Gastroesophageal sphincter (tissue), 4 donors: ENCODE data around the gene FRMPD4. TPM values are rescaled to one million over a fixed set of nuclear protein-coding genes. Genes with fewer than 3 reads are reported as not detected.

ENCODE experiments used
- ATAC-seq: fragments of 150-250 bp; one replicate; pipeline ENCODE4 v1.9.1; 2016; ENCODE audit warnings: mild to moderate bottlenecking, moderate library complexity
- H3K27ac ChIP-seq, 4 donors: fragments of 200-600 bp; sonication (generic) in 3 of 4; 1 replicate in 3 of 4; 2 replicates in 1 of 4; pipeline ENCODE4 v1.5.1; 2016 to 2019
- H3K27me3 ChIP-seq: fragments of 200-600 bp; sonication (generic); one replicate; pipeline ENCODE4 v1.5.1; 2019
- H3K36me3 ChIP-seq, 2 donors: fragments of 200-600 bp; sonication (generic); one replicate each; pipeline ENCODE4 v1.5.1; 2019; ENCODE audit warnings: control low read depth in 1 of 2
- H3K4me1 ChIP-seq, 3 donors: fragments of 200-600 bp; sonication (generic); 1 replicate in 2 of 3; 2 replicates in 1 of 3; pipeline ENCODE4 v1.5.1; 2016 to 2019; ENCODE audit warnings: control low read depth in 2 of 3
- H3K4me3 ChIP-seq, 2 donors: fragments of 200-600 bp; sonication (generic); one replicate each; pipeline ENCODE4 v1.5.1; 2019; ENCODE audit warnings: mild to moderate bottlenecking in 1 of 2, moderate library complexity in 1 of 2
- H3K9me3 ChIP-seq, 3 donors: fragments of 200-600 bp; sonication (generic); one replicate each; pipeline ENCODE4 v1.5.1; 2017 to 2019; ENCODE audit warnings: control low read depth in 2 of 3
- EP300 ChIP-seq: sonication (generic); formaldehyde crosslinking; IDR thresholded peaks from one replicate; pipeline ENCODE4 v1.6.1; 2017; ENCODE audit warnings: antibody characterized with exemption, mild to moderate bottlenecking
- POLR2A ChIP-seq, 2 donors: fragments of 450-650 bp; IDR thresholded peaks; one replicate each; pipeline ENCODE4 v1.6.1; 2017; ENCODE audit warnings: antibody characterized with exemption in 2 of 2, mild to moderate bottlenecking in 2 of 2, moderate library complexity in 1 of 2
- POLR2AphosphoS5 ChIP-seq: sonication (generic); formaldehyde crosslinking; IDR thresholded peaks from one replicate; pipeline ENCODE4 v1.6.1; 2017; ENCODE audit warnings: antibody characterized with exemption
- WGBS, 2 donors: methylation state at CpG; one replicate each; pipeline ENCODE4 v1.1.5; 2018; ENCODE audit warnings: low coverage in 1 of 2; 5-methylcytosine and 5-hydroxymethylcytosine counted together
- total RNA-seq, 4 donors: library from RNA; depleted of rRNA; stranded (reverse); fragments of >200 nt; gene quantifications; one replicate each; pipeline ENCODE4 v1.1.0, GENCODE V29; 2016
- TF ChIP-seq, protein P1 (sequence below), 4 experiments: fragments of 200-600 bp in 2 of 4; fragments of 450-650 bp in 2 of 4; sonication (generic) in 1 of 4; IDR thresholded peaks; one replicate each; pipeline ENCODE4 v1.5.1; 2017 to 2019; ENCODE audit warnings: antibody characterized with exemption in 4 of 4, mild to moderate bottlenecking in 2 of 4, moderate library complexity in 2 of 4

FRMPD4 gene
- total RNA-seq, 4 donors from 2014 or later, result 0.31 to 2.1 (median 1.3) TPM; not detected in 1

DNA sequence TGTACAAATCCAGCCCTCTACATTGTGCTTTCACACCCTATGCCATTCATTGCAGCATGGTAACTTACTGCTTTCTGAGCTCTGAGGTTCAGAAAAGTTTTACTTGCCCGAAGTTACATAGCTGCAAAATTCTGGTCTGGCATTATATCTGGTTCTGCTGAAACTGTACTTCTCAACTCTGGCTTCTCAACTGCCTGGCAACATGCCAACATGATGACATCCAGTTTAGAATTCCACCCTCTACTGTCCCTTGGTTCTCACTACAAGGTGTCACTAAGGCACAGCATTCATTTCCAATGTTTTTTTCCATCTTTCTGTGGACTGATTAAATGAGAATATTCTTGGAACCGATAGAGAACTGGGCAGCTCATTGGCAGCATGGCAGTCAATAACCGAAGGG lies 410.1 kb downstream of the FRMPD4 start:
- 64 to 78% methylated on average over 1 of the region's 3 CpGs for WGBS, 2 donors
- TF ChIP-seq EP300 (no peak), POLR2AphosphoS5 (no peak), POLR2A (IDR thresholded peaks at IDR 0.05) (no peak)
- TF ChIP-seq, protein P1, sequence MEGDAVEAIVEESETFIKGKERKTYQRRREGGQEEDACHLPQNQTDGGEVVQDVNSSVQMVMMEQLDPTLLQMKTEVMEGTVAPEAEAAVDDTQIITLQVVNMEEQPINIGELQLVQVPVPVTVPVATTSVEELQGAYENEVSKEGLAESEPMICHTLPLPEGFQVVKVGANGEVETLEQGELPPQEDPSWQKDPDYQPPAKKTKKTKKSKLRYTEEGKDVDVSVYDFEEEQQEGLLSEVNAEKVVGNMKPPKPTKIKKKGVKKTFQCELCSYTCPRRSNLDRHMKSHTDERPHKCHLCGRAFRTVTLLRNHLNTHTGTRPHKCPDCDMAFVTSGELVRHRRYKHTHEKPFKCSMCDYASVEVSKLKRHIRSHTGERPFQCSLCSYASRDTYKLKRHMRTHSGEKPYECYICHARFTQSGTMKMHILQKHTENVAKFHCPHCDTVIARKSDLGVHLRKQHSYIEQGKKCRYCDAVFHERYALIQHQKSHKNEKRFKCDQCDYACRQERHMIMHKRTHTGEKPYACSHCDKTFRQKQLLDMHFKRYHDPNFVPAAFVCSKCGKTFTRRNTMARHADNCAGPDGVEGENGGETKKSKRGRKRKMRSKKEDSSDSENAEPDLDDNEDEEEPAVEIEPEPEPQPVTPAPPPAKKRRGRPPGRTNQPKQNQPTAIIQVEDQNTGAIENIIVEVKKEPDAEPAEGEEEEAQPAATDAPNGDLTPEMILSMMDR (IDR thresholded peaks at IDR 0.05), result no peak
- no peak for ATAC-seq

DNA sequence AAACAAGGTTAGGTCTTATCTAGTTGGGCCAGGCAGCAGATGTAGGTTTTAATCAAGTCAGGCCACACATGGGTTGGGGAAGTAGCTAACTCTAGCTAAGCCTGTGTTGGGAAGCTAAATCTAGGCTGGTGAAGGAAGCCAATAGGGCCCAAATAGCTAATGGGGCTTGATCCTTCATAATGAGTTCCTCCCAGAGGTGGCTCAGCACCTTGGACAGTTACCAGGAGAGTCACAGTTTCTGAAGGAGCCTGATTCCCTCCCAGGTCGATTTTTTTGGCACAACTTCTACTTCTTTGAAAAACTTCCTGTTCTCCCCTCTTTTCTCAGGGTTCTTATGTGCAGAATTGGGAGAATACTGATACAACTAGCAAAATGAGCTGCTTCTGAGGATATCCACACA lies 410.5 kb downstream of the FRMPD4 start:
- TF ChIP-seq POLR2AphosphoS5 (no peak), POLR2A (IDR thresholded peaks at IDR 0.05) (no peak), EP300 (no peak)
- TF ChIP-seq, protein P1 (IDR thresholded peaks at IDR 0.05), result no peak
- H3K9me3 ChIP-seq, result no peaks in the 10 kb centered on the region
- WGBS, 2 donors, result 0 to 14% methylated on average over 1 of the region's 1 CpG

More for the DNA sequence above, 410.1 kb downstream of the FRMPD4 start:
- Histone ChIP-seq H3K4me1 (no peaks in the 10 kb centered on the region), H3K9me3 (no peaks in the 10 kb centered on the region), H3K36me3 (no peaks in the 10 kb centered on the region), H3K4me3 (no peak overlapping the region), H3K27ac (no peak overlapping the region), H3K27me3 (no peaks in the 10 kb centered on the region)

DNA sequence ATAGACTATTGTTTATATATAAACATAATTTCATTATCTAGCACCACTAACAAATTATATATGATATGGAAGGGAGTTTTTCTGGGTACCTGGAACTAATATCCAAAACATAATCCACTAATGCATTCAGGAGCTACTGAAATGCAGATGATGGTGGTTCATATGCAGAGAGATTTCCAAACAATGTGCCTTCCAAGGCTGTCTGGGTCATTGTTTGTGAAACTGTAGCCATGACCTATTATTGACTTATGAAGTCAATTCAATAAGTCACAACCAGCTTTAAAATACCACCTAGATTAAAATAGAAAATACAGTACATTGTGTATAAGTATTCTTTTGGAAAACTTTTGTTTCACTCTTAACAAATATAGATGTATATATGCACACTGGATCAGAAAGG lies 415.9 kb downstream of the FRMPD4 start:
- Histone ChIP-seq H3K36me3 (no peaks in the 10 kb centered on the region), H3K4me3 (no peak overlapping the region), H3K27ac (no peak overlapping the region), H3K27me3 (no peaks in the 10 kb centered on the region), H3K4me1 (no peaks in the 10 kb centered on the region), H3K9me3 (no peaks in the 10 kb centered on the region)
- ATAC-seq, result no peak
- TF ChIP-seq EP300, result no peak
- TF ChIP-seq POLR2A (IDR thresholded peaks at IDR 0.05), result no peak
- TF ChIP-seq POLR2AphosphoS5, result no peak
- TF ChIP-seq, protein P1 (IDR thresholded peaks at IDR 0.05), result no peak

More for the DNA sequence above, 410.5 kb downstream of the FRMPD4 start:
- H3K27ac ChIP-seq, result no peak overlapping the region
- no peak overlapping the region for H3K4me3 ChIP-seq
- no peaks in the 10 kb centered on the region for H3K36me3 ChIP-seq
- no peak for ATAC-seq
- H3K4me1 ChIP-seq, result no peaks in the 10 kb centered on the region
- no peaks in the 10 kb centered on the region for H3K27me3 ChIP-seq

DNA sequence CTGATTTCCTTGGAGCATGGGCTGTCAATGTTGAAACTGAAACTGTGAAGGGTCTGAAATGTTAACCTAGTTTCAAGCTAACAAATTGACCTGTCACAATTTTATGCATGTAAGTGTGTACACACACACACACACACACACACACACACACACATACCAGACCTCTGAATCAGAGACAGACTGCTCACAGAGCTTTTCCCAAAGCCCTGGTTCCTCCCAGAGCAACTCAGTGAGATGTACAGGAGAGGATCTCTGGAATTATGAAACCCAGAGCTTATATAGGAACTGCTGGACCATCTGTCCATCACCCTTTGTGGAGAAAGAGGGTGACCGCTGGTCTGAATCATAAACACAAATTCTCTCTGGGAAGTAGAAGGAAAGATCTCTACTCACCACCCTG lies 424.8 kb downstream of the FRMPD4 start:
- Histone ChIP-seq H3K4me3 (no peak overlapping the region), H3K27me3 (no peaks in the 10 kb centered on the region), H3K27ac (no peak overlapping the region), H3K4me1 (no peaks in the 10 kb centered on the region), H3K36me3 (no peaks in the 10 kb centered on the region), H3K9me3 (no peaks in the 10 kb centered on the region)
- WGBS, 2 donors, result 40% methylated on average over 1 of the region's 1 CpG; no CpG with 5 or more reads in 1 of the 2 donors
- ATAC-seq, result no peak
- TF ChIP-seq POLR2A (IDR thresholded peaks at IDR 0.05) (no peak), EP300 (no peak), POLR2AphosphoS5 (no peak)
- TF ChIP-seq, protein P1 (IDR thresholded peaks at IDR 0.05), result no peak

DNA sequence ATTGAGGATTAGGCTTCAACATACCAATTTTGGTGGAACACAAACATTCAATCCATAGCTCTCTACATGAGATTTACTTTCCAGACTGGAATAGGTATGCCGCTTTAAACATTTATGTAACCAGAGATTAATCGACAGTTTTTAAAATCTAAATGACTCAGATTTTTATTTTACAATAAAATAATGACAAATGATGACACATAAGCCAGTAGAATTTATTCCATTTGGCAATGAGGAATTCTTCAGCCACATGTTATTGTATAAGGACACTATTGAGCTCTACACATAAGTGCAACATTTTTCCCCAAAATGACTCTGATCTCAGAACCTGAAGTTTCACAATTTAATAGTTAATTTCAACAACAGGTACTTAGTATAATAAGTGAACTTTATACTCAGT lies 425.9 kb downstream of the FRMPD4 start:
- H3K27me3 ChIP-seq, result no peaks in the 10 kb centered on the region
- no peaks in the 10 kb centered on the region for H3K4me1 ChIP-seq
- WGBS, 2 donors, result 82 to 89% methylated on average over 2 of the region's 2 CpGs
- ATAC-seq, result no peak
- no peak for TF ChIP-seq EP300
- TF ChIP-seq, protein P1 (IDR thresholded peaks at IDR 0.05), result no peak
- no peak for TF ChIP-seq POLR2A (IDR thresholded peaks at IDR 0.05)
- no peak for TF ChIP-seq POLR2AphosphoS5
- H3K27ac ChIP-seq, result no peak overlapping the region
- no peak overlapping the region for H3K4me3 ChIP-seq
- no peaks in the 10 kb centered on the region for H3K36me3 ChIP-seq
- no peaks in the 10 kb centered on the region for H3K9me3 ChIP-seq
